GM21737 (cell line): ENCODE measurements around the gene MEF2D.

Experiments
- ATAC-seq: cut with Tn5 transposase; IDR thresholded peaks from one replicate; pipeline ENCODE4 v1.9.1; 2021; ENCODE audit warnings: mild to moderate bottlenecking, moderate library complexity; ENCODE audit not compliant: unreplicated experiment

Gene MEF2D

GRCh38 chr1:156525071-156525501 is 24.5 kb upstream of the MEF2D start:
- no peak for ATAC-seq

- no peak for ATAC-seq
Measured at GRCh38 chr1:156524481-156524869, 23.9 kb upstream of the MEF2D start.

GRCh38 chr1:156523801-156524480 is 23.4 kb upstream of the MEF2D start:
- ATAC-seq, result no peak

GRCh38 chr1:156522443-156522970 is 21.9 kb upstream of the MEF2D start:
- ATAC-seq, result no peak

- no peak for ATAC-seq
Measured at GRCh38 chr1:156517748-156518147, 17.2 kb upstream of the MEF2D start.

GRCh38 chr1:156516821-156517220 is 16.2 kb upstream of the MEF2D start:
- ATAC-seq, result no peak

- ATAC-seq, result no peak
Measured at GRCh38 chr1:156515956-156516355, 15.4 kb upstream of the MEF2D start.

GRCh38 chr1:156513185-156513584 is 12.6 kb upstream of the MEF2D start:
- no peak for ATAC-seq

GRCh38 chr1:156511644-156512043 is 11.1 kb upstream of the MEF2D start:
- ATAC-seq, result no peak

- ATAC-seq, result no peak
Measured at GRCh38 chr1:156510709-156511108, 10.1 kb upstream of the MEF2D start.

- ATAC-seq, result no peak
Measured at GRCh38 chr1:156509424-156510034, 9.0 kb upstream of the MEF2D start.

- no peak for ATAC-seq
Measured at GRCh38 chr1:156508955-156509234, 8.3 kb upstream of the MEF2D start.

- ATAC-seq, result no peak
Measured at GRCh38 chr1:156508205-156508954, 7.8 kb upstream of the MEF2D start.

- ATAC-seq, result no peak
Measured at GRCh38 chr1:156506450-156506849, 5.9 kb upstream of the MEF2D start.

GRCh38 chr1:156505679-156506298 is 5.2 kb upstream of the MEF2D start:
- ATAC-seq, result no peak

- peak; percentile 42 for ATAC-seq
Measured at GRCh38 chr1:156504821-156505678, 4.5 kb upstream of the MEF2D start.

GRCh38 chr1:156504438-156504813 is 3.9 kb upstream of the MEF2D start:
- ATAC-seq, result no peak

GRCh38 chr1:156503698-156504437 is 3.3 kb upstream of the MEF2D start:
- no peak for ATAC-seq

- ATAC-seq, result no peak
Measured at GRCh38 chr1:156502894-156503697, 2.5 kb upstream of the MEF2D start.
